Measurements from ENCODE around the gene GAD2.

GAD2 gene

GRCh38 chr10:26216585-26217395 is at the start of gene GAD2:
Gene GAD2, plus strand, starts transcription at chr10:26216774. Its CDS starts 36 bp downstream, at chr10:26216810.
- no peak for DNase-seq (ENCODE audit: low read depth in 2 of 2, low spot score in 1 of 2)

GRCh38 chr10:26169466-26169865 is 47.1 kb upstream of the GAD2 start:
- DNase-seq (ENCODE audit: low read depth in 2 of 2, low spot score in 1 of 2), result no peak

- no peak for DNase-seq (ENCODE audit: low read depth in 2 of 2, low spot score in 1 of 2)
These were observed 44.4 kb upstream of the GAD2 start for GRCh38 chr10:26172131-26172530.

GRCh38 chr10:26173837-26174236 is 42.7 kb upstream of the GAD2 start:
- DNase-seq (ENCODE audit: low read depth in 2 of 2, low spot score in 1 of 2), result no peak

GRCh38 chr10:26177341-26177740 is 39.2 kb upstream of the GAD2 start:
- DNase-seq (ENCODE audit: low read depth in 2 of 2, low spot score in 1 of 2), result no peak

GRCh38 chr10:26194275-26194674 is 22.3 kb upstream of the GAD2 start:
- DNase-seq (ENCODE audit: low read depth in 2 of 2, low spot score in 1 of 2), result no peak

GRCh38 chr10:26197248-26197647 is 19.3 kb upstream of the GAD2 start:
- no peak for DNase-seq (ENCODE audit: low read depth in 2 of 2, low spot score in 1 of 2)

- DNase-seq (ENCODE audit: low read depth in 2 of 2, low spot score in 1 of 2), result no peak
These were observed 18.5 kb upstream of the GAD2 start for GRCh38 chr10:26198119-26198518.

- DNase-seq (ENCODE audit: low read depth in 2 of 2, low spot score in 1 of 2), result no peak
These were observed 16.7 kb upstream of the GAD2 start for GRCh38 chr10:26199841-26200240.

GRCh38 chr10:26205223-26205622 is 11.4 kb upstream of the GAD2 start:
- no peak for DNase-seq (ENCODE audit: low read depth in 2 of 2, low spot score in 1 of 2)

GRCh38 chr10:26211781-26212444 is 4.7 kb upstream of the GAD2 start:
- DNase-seq (ENCODE audit: low read depth in 2 of 2, low spot score in 1 of 2), result no peak

- no peak for DNase-seq (ENCODE audit: low read depth in 2 of 2, low spot score in 1 of 2)
These were observed 4.1 kb upstream of the GAD2 start for GRCh38 chr10:26212511-26212910.

- DNase-seq (ENCODE audit: low read depth in 2 of 2, low spot score in 1 of 2), result no peak
These were observed 3.3 kb upstream of the GAD2 start for GRCh38 chr10:26213157-26213800.

GRCh38 chr10:26214004-26214403 is 2.6 kb upstream of the GAD2 start:
- no peak for DNase-seq (ENCODE audit: low read depth in 2 of 2, low spot score in 1 of 2)

- no peak for DNase-seq (ENCODE audit: low read depth in 2 of 2, low spot score in 1 of 2)
These were observed 1.8 kb upstream of the GAD2 start for GRCh38 chr10:26214551-26215395.

- DNase-seq (ENCODE audit: low read depth in 2 of 2, low spot score in 1 of 2), result no peak
These were observed 1.1 kb upstream of the GAD2 start for GRCh38 chr10:26215396-26215934.

- DNase-seq (ENCODE audit: low read depth in 2 of 2, low spot score in 1 of 2), result no peak
These were observed 514 bp upstream of the GAD2 start for GRCh38 chr10:26215935-26216584.

GRCh38 chr10:26217396-26218086 is 967 bp downstream of the GAD2 start:
- DNase-seq (ENCODE audit: low read depth in 2 of 2, low spot score in 1 of 2), result no peak

- DNase-seq (ENCODE audit: low read depth in 2 of 2, low spot score in 1 of 2), result no peak
These were observed 3.1 kb downstream of the GAD2 start for GRCh38 chr10:26219676-26220075.

- DNase-seq (ENCODE audit: low read depth in 2 of 2, low spot score in 1 of 2), result no peak
These were observed 4.3 kb downstream of the GAD2 start for GRCh38 chr10:26220901-26221300.
